NCI-H345 treated with DMSO at 0.1 percent for 48 hours (cell line): ENCODE measurements around the gene NDUFB10.
A peak's percentile ranks its signal among the peaks of the same experiment; 100 is the strongest.

Source experiments
- DNase-seq: peaks from one replicate; lab custom pipeline; 2025; ENCODE audit not compliant: unreplicated experiment; lab: John Stamatoyannopoulos, UW

The NDUFB10 gene

GRCh38 chr16:1982991-1983543 lies 23.7 kb downstream of the NDUFB10 start:
- no peak for DNase-seq

GRCh38 chr16:1983544-1984346 lies 24.4 kb downstream of the NDUFB10 start, which contains the start of gene GFER:
GFER (plus strand) TSS chr16:1984193; CDS start chr16:1984219, 26 bp downstream.
- DNase-seq: peak; percentile 72

DNA sequence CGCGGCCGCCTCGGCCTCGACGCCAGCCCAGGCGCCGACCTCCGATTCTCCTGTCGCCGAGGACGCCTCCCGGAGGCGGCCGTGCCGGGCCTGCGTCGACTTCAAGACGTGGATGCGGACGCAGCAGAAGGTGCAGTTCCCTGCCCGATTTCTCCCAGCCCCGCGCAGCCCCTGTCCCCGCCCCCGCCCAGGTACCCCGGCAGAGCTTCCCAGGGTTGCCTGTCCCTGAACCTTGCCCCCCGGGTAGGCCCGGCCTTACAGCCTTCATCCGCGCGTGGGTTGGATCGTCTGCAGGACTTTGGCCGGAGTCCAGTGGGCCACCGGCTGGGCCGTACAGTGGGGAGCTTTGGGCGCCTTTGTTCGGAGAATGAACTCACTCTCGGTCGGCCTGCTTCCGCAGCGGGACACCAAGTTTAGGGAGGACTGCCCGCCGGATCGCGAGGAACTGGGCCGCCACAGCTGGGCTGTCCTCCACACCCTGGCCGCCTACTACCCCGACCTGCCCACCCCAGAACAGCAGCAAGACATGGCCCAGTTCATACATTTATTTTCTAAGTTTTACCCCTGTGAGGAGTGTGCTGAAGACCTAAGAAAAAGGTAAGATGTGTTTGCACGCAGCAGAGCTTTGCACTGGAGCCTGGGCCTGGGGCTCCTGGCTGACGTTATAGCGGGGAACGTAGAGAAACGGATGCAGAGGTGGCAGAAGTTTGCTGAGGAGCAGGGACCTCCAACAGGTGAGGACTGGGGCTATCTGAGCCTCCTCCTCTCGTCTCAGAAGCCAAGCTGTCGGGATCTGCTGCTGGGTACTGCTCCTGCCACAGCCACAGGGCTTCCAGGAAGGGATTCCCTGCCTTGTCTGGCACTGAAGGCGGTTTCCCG lies 25.2 kb downstream of the NDUFB10 start:
- DNase-seq: no peak

- no peak for DNase-seq
Measured at GRCh38 chr16:1985466-1986150, 26.3 kb downstream of the NDUFB10 start.

DNA sequence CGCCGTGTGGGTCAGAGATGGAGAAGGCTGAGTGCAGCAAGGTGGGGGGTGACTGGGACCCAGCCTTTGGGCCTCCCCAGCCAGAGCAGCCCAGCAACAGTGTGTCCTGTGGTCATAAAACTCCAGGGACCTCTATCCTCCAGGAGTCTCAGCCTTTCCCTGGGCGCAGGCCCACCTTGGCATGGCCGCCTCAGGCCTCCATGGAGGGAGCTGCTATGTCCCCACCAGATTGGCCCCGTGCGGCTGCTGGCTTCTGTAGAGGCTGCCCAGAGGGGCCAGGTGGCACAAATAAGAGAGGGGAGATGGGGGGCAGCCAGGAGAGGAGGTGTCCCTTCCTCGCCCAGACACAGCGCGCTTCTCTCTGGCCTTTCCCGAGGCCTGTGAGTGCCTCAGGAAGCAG lies 27.9 kb downstream of the NDUFB10 start:
- no peak for DNase-seq

DNA sequence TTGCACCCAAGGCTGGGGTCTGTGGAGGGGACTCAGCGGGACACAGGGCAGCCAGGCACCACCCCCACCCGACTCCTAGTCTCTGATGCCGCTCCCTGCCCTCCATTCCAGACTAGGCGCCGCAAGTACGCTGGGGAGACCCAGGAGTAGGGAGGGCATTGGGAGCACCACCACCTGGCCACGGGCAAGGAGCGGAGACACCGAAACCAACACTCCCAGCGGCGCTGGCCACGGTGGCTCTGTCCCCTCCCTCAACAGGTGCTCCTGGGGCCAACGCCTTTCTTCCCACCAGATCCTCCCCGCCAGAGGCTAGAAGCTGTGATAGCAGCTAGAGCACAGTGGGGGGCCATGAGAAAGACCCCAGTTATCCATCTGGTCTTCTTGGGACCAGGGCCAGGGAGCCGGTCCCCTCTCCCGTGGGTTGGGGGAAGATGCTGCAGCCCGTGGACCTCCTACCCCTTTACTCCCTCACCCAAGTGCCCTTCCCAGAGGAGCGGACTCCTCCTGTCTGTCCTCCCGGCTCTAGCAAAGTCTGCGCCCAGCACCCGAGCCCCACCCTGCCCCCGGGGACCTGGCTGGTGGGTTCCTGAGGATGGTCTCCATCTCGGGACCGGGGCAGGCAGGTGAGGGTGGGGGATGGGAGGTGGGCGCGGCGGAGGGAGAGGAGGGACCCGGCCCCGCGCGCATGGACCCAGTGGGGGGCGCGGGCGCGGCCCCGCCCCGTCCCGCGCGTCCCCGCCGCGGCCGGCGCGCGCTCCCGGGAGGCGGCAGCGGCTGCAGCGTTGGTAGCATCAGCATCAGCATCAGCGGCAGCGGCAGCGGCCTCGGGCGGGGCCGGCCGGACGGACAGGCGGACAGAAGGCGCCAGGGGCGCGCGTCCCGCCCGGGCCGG lies 30.1 kb downstream of the NDUFB10 start, which contains the start of gene SYNGR3:
Gene SYNGR3 (plus strand): TSS at position 762 of the 892 bp plus-strand sequence. CDS start 133 bp downstream, outside the sequence.
- peak; percentile 34 for DNase-seq

DNA sequence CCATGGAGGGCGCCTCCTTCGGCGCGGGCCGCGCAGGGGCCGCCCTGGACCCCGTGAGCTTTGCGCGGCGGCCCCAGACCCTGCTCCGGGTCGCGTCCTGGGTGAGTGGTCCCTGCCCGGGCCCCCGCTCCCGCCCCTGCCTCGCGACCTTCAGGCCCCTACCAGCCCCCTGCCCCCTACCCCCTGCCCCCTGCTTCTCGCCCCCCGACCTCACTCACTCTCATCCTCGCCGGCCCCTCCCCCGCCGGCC lies 30.7 kb downstream of the NDUFB10 start:
- no peak for DNase-seq

DNA sequence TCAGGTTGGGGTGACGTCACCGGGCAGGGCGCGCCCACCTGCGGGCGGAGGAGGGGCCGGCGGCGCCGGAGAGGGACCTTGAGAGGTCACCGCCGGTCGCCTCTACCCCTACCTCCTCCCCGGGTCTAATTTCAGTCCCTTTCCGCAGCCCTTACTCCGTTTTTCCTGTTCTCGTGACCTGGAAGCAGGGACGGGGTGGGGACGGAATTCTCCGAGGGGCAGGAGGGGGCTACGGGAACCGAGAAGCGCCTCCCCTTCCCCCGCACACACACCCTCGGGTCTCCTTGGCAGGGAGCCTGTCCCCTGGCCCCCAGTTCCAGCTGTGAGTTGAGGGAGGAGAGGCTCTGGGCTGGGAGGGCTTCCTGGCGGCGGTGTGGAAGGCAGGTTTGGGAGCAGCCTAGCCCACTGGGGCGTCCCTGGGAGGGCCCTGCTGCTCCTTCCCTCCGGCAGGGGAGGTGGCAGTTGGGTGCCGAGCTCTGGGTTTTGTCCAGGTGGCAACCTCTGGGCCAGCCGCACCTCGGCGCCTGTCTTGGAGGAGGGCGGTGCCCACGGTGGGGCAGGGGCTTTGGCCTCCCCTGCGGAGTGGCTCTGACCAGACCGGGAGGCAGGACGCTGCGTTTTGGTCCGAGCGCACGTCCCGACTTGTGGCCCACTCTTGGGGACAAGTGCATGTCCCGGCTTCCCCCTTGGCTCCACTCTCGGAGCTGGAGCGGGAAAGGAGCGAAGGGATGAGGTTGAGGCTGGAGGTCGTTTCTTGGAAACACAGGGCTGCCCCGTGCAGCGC lies 31.2 kb downstream of the NDUFB10 start:
- peak; percentile 21 for DNase-seq

DNA sequence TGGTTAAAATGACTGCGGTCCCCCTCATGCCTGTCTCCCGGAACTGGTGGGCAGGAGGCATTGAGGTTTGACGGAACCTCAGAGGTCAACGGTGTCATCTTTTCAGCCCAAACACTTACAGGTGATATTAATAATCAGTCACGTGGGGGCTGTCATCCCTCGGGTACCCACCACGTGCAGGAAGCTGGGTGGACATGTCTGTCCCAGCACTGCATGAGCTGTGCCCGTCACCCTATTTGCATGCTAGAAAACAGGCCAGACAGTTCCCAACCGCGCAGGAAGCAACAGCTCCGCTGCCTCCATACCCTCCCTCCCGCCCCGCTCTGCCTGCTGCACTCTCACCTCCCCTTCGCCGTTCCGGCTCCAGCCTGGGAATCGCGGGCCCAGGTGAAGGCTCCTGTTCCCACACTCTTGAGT lies 31.8 kb downstream of the NDUFB10 start:
- no peak for DNase-seq

GRCh38 chr16:1991588-1991947 lies 32.2 kb downstream of the NDUFB10 start:
- DNase-seq: no peak

DNA sequence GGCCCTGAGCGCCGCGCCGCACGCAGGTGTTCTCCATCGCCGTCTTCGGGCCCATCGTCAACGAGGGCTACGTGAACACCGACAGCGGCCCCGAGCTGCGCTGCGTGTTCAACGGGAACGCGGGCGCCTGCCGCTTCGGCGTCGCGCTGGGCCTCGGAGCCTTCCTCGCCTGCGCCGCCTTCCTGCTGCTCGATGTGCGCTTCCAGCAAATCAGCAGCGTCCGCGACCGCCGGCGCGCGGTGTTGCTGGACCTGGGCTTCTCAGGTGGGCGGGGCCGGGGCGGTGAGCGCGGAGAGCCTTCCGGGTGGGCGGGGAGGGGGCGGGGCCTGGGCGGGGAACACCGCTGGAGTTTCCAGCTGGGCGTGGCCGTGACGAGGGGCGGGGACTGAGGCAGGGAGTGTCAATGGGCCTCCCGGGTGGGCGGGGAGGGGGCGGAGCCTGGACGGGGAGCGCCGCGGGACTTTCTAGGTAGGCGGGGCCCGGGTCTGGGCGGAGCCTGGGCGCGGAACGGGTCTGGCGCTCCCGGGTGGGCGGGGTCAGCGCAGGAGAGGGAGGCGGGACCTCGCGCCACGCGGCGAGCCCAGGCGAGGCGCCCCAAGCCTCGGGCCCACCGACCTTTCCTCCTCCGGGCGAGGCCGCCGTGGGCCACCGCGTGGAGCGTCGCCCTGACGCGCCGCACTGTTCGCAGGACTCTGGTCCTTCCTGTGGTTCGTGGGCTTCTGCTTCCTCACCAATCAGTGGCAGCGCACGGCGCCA lies 32.8 kb downstream of the NDUFB10 start:
- DNase-seq: no peak

DNA sequence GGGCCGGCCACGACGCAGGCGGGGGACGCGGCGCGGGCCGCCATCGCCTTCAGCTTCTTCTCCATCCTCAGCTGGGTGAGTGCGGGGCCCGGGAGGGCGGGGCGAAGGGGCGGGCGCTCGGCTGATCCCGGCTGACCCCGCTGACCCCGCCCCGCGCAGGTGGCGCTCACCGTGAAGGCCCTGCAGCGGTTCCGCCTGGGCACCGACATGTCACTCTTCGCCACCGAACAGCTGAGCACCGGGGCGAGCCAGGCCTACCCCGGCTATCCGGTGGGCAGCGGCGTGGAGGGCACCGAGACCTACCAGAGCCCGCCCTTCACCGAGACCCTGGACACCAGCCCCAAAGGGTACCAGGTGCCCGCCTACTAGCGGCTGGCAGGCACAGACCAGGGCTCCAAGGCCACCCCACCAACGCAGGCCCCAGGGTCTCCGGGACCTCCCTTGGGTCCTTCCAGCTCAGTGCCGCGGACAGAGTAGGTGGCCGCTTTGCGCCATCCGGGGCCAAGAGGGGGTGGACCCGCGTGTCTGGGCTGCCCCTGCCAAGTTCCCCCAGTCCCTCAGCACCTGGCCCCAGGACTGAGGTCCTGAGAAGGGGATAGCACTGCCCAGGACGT lies 33.5 kb downstream of the NDUFB10 start:
- no peak for DNase-seq

DNA sequence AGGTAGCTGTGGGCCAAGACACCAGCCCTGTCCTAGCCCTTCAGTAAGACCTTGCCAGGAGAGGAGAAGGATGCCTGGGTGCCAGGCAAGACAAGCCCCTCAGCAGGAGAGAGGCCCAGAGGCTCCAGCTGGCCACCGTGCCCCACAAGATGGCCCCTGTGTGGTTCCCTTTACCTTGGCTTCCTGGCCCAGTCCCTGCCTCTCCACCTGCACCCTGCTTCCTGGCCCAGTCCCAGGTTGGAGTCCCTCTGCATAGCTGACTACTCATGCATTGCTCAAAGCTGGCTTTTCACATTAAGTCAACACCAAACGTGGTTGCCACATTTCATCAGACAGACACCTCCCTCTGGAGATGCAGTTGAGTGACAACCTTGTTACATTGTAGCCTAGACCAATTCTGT lies 34.4 kb downstream of the NDUFB10 start:
- DNase-seq: no peak

GRCh38 chr16:1997494-1998359 lies 38.4 kb downstream of the NDUFB10 start:
- no peak for DNase-seq

GRCh38 chr16:1998360-1998835 lies 39.1 kb downstream of the NDUFB10 start:
- no peak for DNase-seq

- DNase-seq: no peak
Measured at GRCh38 chr16:1998852-1999801, 39.8 kb downstream of the NDUFB10 start.
